OCI-LY3 (cell line): ENCODE measurements around the gene C22orf31.

ENCODE experiments used
- H2AFZ ChIP-seq: fragments of 200-600, 300-600 bp; shearing (Covaris generic); 2 replicates; pipeline ENCODE4 v1.6.0; 2014; ENCODE audit warnings: antibody characterized with exemption, low read depth, low read length
- H3K27ac ChIP-seq: fragments of 200-600, 300-600 bp; sonication (generic); 2 replicates; pipeline ENCODE4 v1.5.1; 2014; ENCODE audit warnings: mild to moderate bottlenecking, low read length, moderate library complexity, mixed read lengths
- H3K27me3 ChIP-seq: fragments of 200-600, 300-600 bp; sonication (generic); 2 replicates; pipeline ENCODE4 v1.6.1; 2014; ENCODE audit warnings: low read depth, low read length, mixed read lengths
- H3K36me3 ChIP-seq: fragments of 200-600, 300-600 bp; sonication (generic); replicated peaks from 2 replicates; pipeline ENCODE3; 2014; ENCODE audit warnings: low read depth, low read length, mixed read lengths
- H3K4me1 ChIP-seq: fragments of 300-600, 200-600 bp; sonication (generic); 2 replicates; pipeline ENCODE4 v1.6.1; 2014; ENCODE audit warnings: low read length, mixed read lengths
- H3K4me2 ChIP-seq: fragments of 200-600, 300-600 bp; sonication (generic); 2 replicates; pipeline ENCODE4 v1.6.1; 2014; ENCODE audit warnings: low read length, mixed read lengths
- H3K4me3 ChIP-seq: fragments of 300-600, 200-600 bp; sonication (generic); 2 replicates; pipeline ENCODE4 v1.5.1; 2014; ENCODE audit warnings: antibody characterized with exemption, mild to moderate bottlenecking, low read length, moderate library complexity
- H3K79me2 ChIP-seq: fragments of 300-600, 200-600 bp; shearing (Covaris generic); 2 replicates; pipeline ENCODE4 v1.6.1; 2014; ENCODE audit warnings: mild to moderate bottlenecking, low read length, mixed read lengths
- H3K9ac ChIP-seq: fragments of 300-600, 200-600 bp; shearing (Covaris generic); 2 replicates; pipeline ENCODE4 v1.6.0; 2014; ENCODE audit warnings: mild to moderate bottlenecking, low read length, moderate library complexity
- H3K9me3 ChIP-seq: fragments of 200-600, 300-600 bp; shearing (Covaris generic); 2 replicates; pipeline ENCODE4 v1.6.1; 2014; ENCODE audit warnings: low read length, mixed read lengths; ENCODE audit not compliant: insufficient read depth
- H4K20me1 ChIP-seq: fragments of 200-600, 300-600 bp; sonication (generic); 2 replicates; pipeline ENCODE4 v1.6.1; 2016; ENCODE audit warnings: low read length, mixed read lengths; ENCODE audit not compliant: insufficient read depth
- CTCF ChIP-seq: fragments of 200-600, 300-600 bp; sonication (generic); IDR thresholded peaks from 2 replicates; pipeline ENCODE4 v1.5.1; 2014; ENCODE audit warnings: antibody characterized with exemption, low read length, low read depth
- EZH2phosphoT487 ChIP-seq: fragments of 200-600 bp; shearing (Covaris generic); IDR thresholded peaks from 2 replicates; pipeline ENCODE4 v1.6.1; 2018; ENCODE audit warnings: antibody characterized with exemption, mixed run types, low read depth

C22orf31 gene

GRCh38 chr22:29081517-29082236 lies 20.0 kb upstream of the C22orf31 start:
- no peaks in the 10 kb centered on the region for H3K27me3 ChIP-seq
- no peak overlapping the region for H3K4me3 ChIP-seq
- no peak overlapping the region for H3K9ac ChIP-seq
- TF ChIP-seq EZH2phosphoT487 (no peak), CTCF (no peak)
- no peak overlapping the region for H3K4me2 ChIP-seq
- H3K27ac ChIP-seq: no peak overlapping the region
- H3K79me2 ChIP-seq: no peaks in the 10 kb centered on the region
- H2AFZ ChIP-seq: no peak overlapping the region
- no peaks in the 10 kb centered on the region for H3K9me3 ChIP-seq
- H3K36me3 ChIP-seq: no peaks in the 10 kb centered on the region
- no peaks in the 10 kb centered on the region for H3K4me1 ChIP-seq
- H4K20me1 ChIP-seq: no peaks in the 10 kb centered on the region

DNA sequence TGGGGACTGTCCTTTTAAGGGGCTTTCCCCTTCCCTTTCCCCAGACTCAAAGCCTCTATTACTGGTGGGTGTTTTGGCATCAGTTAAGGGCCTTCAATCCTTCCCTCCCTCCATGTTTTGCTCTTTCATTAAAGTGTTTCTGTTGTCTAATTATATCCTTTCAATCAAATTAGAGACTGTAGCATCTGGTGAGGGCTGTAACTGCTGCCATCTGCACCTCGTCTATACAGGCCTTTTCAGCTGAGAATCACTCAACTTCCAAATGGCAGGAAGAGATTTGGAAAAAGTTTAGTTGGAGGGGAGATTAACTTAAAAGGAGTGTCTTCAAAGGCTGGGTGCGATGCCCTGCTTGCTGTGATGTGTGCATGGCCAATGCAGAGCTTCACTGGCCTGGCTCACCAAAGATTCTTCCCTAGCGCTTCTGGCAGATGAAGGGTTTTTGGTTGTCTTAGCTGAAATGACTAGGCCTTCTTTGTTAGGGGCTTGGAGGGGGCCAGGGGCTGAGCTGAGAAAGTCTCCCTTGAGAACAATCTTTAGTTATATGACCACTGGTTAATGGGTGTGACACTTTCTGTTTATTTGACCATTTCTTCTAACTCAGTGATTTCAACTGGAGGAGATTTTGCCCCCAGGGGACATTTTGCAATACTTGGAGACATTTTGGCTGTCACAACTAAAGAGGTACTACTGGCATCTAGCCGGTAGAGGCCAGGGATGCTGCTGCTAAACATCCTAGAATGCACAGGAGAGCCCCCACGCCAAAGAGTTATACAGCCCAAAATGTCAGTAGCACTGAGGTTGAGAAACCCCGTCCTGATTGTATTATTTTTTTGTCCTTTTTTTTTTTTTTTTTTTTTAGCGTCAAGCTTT lies 18.7 kb upstream of the C22orf31 start:
- Histone ChIP-seq H3K9me3 (no peaks in the 10 kb centered on the region), H4K20me1 (no peaks in the 10 kb centered on the region), H3K36me3 (no peaks in the 10 kb centered on the region), H3K27me3 (peaks cover 4% of the 10 kb centered on the region; the same call in 1 of the 2 replicates), H3K4me1 (no peaks in the 10 kb centered on the region), H3K27ac (no peak overlapping the region), H3K4me2 (no peak overlapping the region), H3K4me3 (no peak overlapping the region), H2AFZ (no peak overlapping the region), H3K9ac (no peak overlapping the region), H3K79me2 (no peaks in the 10 kb centered on the region)
- TF ChIP-seq EZH2phosphoT487 (no peak), CTCF (no peak)

DNA sequence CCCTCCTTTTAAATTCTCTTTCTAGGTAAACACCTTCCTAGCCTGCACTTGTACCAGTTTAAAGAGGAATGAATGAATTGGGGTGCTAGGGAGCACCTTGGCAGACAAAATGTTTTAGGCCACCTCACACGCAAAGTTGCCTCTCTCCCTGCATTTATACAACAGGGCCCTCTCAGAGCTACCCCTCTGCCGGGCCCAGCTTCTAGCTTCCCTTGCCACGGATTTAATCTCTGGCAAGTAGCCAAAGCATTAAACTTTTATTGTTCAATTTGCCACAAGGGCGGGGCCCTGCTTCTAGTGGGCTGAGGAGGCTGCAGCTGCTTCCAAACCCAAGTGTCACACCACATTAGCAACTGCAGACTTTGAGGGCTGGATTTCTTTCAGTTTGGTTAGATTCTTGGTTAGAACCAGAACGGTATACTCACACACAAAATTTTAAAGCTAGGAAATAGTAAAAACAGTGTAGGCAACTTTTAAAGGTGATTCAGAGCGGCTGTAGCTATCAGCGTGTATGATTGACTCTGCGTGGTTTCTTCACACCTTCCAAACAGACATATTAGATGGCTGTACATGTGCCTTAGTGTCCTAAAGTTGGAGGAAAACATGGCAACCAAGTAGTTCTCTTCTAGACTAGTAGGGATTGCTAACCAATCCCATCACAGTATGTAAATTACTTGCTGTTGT lies 17.7 kb upstream of the C22orf31 start:
- Histone ChIP-seq H3K4me1 (no peaks in the 10 kb centered on the region), H3K9me3 (no peaks in the 10 kb centered on the region), H3K4me3 (no peak overlapping the region), H4K20me1 (no peaks in the 10 kb centered on the region), H3K27me3 (peaks cover 12% of the 10 kb centered on the region; the same call in 1 of the 2 replicates), H2AFZ (no peak overlapping the region), H3K36me3 (no peaks in the 10 kb centered on the region), H3K4me2 (no peak overlapping the region), H3K27ac (no peak overlapping the region), H3K9ac (no peak overlapping the region), H3K79me2 (no peaks in the 10 kb centered on the region)
- TF ChIP-seq CTCF: no peak
- no peak for TF ChIP-seq EZH2phosphoT487

DNA sequence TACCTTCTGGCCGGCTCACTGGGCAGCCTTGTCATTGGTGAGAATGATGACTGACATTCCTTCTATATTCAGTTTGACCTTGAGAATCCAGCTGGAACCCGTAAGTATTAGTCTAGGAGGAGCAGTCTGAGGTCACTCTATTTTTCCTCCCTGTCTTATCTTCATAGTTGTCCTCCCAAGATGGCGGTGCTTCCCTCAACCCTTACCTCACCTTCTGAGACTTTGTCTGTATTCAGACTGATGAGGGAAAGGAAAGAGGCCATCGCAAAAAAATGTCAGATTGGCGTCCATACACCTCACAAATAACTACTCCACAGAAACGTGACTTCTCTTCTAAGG lies 17.2 kb upstream of the C22orf31 start:
- Histone ChIP-seq H3K9me3 (no peaks in the 10 kb centered on the region), H3K4me1 (no peaks in the 10 kb centered on the region), H3K27ac (no peak overlapping the region), H3K36me3 (no peaks in the 10 kb centered on the region), H3K79me2 (no peaks in the 10 kb centered on the region), H3K9ac (no peak overlapping the region), H3K4me3 (no peak overlapping the region), H4K20me1 (no peaks in the 10 kb centered on the region), H3K4me2 (no peak overlapping the region), H2AFZ (no peak overlapping the region), H3K27me3 (peaks cover 18% of the 10 kb centered on the region; the same call in 1 of the 2 replicates)
- TF ChIP-seq CTCF (no peak), EZH2phosphoT487 (no peak)
